Fibroblast of skin of left quadriceps (primary cell): ENCODE data around the gene C15orf61.
A peak's percentile ranks its signal among the peaks of the same experiment; 100 is the strongest.

Experiments used
- DNase-seq, 2 experiments: peaks; one replicate each; pipeline ENCODE4 v3.0.0-alpha.2; 2013; ENCODE audit warnings: low read depth in 2 of 2

C15orf61 gene

DNA sequence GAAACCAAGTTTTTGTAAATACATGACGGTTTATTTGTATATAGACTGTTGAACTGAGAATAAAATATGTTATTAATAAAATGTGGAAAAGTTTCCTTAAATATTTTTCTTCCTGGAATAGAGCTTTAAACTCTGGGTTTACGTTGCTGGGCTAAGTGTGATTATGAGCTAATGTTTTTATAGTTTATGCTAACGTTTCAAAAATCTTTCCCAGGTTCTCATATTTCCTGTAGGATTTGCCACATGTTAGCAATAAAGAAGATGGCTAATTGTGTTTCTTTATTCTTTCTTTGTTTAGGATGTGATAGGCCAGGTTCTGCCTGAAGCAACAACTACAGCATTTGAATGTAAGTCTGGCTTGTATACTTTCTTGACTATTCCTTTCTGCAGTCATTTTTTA, 28.8 kb downstream of the C15orf61 start:
- DNase-seq = peak in 1 of 2 experiments; percentile 29

DNA sequence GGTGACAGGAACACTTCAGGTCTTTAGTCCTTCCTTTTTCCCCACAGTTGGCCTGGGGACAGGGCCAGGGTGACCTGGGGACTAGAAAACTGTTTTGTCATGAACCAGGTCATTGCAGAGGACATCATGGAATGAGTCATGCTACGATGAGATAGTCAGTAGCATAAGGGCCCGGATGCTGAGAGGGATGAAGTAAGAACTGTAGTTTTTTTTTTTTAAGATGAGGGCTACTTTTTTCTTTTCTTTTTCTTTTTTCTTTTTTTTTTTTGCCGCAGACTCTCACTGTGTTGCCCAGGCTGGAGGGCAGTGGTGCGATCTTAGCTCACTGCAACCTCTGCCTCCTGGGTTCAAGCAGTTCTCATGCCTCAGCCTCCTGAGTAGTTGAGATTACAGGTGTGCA, 29.6 kb downstream of the C15orf61 start:
- no peak for DNase-seq

DNA sequence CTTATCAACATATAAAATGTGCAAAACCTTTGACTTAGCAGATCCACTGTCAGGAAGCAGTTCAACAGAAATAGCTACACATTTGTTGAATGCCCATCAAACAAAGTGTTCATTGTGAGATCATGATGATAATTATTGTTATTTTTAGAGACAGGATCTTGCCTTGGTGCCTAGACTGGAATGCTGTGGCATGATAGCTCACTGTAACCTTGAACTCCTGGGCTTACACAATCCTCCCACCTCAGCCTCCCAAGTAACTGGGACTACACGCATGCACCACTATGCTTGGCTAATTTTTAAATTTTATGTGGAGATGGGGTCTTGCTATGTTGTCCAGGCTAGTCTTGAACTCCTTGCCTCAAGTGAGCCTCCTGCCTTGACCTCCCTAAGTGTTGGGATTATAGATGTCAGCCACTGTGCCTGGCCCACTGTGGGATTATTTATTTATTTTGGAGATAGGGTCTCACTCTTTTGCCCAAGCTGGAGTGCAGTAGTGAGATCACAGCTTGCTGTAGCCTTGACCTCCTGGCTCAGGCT, 30.3 kb downstream of the C15orf61 start:
- no peak for DNase-seq

DNA sequence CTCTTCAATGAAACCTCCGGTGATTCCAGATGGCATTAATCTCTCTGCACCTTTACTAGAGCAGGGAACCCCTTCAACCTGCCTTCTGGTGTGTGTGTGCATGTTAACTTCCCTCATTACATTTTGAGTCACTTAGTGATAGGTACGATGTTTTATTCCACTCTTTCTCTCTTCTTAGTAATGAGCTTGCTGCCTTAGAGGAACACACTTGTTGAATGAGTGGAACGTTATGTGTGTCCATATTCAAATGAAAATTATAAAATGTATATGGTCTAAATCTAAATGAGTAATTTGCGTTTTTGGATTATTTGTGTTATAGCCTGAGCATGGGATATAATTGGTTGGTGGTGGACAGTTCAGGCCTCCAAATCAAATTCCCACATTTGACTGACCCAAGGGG, 33.6 kb downstream of the C15orf61 start:
- no peak for DNase-seq

DNA sequence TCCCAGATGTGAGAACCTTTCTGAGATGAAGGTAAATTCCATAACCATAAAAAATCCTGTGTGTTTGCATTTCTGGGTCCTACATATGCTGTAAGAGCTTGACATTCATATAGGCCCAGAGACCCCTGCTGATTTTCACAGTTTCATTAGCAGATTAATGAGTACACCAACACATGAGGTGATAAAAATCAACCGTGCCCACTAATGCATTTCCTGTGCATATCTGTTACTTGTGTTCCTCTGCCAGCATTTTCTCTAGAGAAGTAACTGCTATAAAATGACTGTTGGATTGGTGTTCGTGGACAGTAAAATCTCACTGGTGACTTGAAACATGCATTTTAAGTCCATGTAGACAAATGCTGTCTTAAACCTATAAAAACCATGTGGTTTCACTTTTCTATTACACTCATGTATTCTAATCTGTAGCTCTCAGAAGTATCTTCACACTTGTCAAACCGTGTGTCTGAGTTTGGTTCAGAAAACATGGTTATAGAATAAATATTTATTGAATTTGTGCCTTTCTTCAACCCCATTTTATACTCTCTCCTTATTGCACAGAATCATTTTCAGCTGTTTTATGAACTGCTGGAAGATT, 36.1 kb downstream of the C15orf61 start:
- no peak for DNase-seq

DNA sequence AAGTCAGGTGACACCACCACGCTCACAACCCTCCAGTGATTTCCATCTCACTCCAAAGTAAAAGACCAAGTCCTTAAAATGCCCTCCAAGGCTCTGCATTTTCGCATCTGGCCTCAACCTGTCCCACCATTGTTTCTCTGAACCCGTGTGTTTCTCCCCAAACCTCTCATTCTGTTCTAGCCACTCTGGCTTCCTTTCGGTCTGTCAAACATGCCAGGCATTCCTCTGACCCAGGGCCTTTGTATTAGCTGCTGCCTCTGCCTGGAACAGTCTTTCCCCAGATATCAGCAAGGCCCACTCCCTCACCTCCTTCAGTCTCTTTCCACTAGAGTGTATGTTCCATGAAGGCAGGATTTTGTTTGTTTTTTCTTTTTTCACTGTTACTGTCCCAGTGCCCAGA, 37.6 kb downstream of the C15orf61 start:
- no peak for DNase-seq

DNA sequence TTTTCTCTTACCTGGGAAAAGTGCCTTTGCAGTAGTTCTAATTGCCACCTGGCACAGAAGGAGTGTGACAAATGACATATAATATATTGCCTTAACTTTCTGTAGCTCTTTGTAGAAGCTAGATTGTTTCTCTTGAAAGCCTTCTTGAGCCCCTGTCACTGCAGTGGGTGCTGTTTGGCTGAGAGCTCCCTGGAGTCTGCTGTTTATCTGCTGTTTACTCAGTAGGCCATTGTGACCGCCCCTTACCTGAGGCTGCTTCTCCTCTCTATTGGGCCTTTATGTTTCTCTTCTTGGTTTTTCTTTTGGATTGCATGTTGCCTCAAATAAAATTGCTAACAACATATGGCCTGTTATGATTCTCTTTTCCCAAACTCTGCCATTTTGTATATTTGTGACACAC, 38.2 kb downstream of the C15orf61 start:
- no peak for DNase-seq

DNA sequence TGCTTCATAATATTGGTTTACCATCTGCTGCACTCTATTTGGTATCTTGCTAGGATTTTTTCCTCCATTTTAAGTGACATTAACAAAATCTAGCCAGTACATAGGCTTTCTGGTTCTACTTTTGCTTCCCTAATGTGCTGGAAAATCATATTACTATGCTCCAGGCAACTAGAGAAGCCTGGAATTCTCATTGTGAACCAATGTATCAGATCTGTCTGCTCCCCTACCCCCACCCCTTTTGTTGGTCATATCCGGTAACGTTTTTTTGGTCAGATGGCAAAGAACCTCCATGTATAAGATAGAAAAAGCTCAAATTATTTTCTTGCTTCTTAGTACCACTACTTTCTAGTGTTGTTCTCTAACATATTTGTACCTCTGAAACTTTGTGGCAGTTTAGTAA, 38.6 kb downstream of the C15orf61 start:
- DNase-seq = no peak

DNA sequence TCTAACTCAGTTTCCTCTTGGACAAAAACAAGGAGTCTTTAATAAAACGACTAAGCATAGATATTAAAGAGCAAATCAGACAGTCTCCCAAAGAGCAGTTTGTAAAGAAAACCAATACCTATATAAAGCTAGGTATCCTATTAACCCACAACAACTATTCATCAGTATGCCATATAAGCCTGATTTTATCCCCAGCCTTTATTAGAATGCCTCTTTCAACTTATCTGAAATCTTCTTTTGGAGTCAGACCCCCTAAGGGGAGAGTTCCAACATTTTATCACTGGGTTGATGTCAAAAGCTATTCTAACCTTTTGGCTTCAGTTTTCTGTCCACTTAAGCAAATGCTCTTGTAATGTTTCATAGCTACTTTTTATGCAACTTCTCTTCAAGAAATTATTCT, 39.4 kb downstream of the C15orf61 start:
- no peak for DNase-seq

DNA sequence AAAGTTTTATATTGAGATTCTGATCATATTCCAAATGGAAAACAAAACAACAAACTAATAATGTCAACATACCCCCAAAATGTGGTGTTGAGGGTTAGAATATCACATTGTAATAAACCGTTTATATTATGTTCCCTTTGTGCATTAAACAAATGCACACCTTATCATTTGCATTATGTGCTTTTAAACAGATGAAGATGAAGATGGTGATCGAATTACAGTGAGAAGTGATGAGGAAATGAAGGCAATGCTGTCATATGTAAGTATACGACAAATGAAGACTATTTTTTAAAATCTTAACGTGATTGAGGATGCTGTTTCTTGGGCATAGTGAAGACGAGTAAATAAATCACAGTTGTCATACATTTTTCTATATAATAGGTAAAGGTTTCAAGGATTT, 42.2 kb downstream of the C15orf61 start:
- no peak for DNase-seq

DNA sequence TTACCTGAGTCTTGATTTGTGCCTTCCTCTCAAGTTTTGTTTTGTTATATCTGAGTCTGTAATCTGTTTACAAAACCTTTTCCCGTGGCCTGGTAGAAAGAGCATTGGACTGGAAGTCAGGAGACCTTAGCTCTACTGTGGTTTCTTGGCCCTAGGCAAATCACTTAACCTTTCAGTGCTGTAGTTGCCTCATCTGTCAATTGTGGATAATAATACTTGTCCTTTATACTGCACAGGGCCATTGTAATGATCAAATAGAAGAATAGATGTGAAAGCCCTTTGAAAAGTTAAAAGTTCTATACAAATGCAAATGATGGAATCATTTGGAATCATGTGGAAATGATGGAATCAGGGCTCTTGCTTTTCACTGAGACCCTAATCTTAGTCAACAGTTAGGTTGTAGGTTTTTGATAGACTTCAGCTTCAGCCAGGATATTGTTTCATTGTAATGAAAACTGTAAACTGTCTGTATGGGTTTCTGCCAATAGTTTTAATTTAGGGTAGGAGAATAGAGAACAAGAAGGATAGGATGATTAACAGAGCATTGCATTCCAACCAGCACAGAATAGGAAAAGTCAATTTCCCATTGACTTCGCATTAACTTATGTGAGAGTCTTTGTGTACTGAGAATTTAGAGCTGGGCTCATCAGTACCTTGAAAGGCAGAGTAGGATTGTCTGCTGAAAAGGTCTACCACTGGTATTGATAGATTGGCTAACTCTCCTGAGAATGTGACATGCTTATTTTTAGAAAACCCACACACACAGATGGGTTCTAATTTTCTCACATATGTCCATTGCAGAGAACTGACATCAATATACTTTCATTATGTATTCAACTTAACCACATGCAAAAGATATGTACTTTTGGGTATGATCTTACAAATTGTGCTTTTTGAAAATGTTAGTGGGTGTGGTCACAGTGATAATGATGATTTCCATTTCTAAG, 43.4 kb downstream of the C15orf61 start:
- DNase-seq = no peak

DNA sequence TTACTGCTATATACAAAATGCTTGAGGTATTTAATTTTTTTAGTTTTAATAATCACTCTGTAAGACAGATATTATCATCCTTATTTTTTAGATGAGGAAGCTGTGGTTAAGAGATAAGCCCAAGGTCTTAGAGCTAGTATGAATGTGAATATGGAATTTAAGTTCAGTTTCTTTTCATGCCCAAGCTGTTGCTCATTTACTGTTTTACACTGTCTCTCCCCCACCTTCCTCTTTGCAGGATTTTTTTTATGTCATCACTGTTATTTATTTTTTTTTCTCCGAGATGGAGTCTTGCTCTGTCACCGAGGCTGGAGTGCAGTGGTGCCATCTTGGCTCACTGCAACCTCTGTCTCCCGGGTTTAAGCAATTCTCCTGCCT, 44.0 kb downstream of the C15orf61 start:
- DNase-seq = no peak

DNA sequence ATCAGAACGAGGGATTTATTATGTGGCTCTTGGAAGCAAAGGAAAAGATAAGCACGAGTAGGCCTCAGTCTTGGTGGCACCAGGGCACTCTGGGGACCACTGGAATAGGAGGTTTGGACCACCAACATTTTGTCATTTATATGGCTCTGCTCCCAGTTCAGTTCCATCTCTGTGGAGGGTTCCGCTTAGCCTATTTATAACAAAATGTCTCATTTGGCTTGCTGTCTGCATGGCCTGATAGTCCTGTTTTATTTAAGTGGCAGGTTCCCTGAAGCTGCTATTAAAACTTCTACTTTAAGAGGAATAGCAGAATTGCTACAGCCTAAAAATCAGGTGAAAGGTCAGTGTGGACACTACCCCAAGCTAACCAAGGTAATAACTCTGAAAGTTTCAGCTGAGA, 48.7 kb downstream of the C15orf61 start:
- DNase-seq = no peak

DNA sequence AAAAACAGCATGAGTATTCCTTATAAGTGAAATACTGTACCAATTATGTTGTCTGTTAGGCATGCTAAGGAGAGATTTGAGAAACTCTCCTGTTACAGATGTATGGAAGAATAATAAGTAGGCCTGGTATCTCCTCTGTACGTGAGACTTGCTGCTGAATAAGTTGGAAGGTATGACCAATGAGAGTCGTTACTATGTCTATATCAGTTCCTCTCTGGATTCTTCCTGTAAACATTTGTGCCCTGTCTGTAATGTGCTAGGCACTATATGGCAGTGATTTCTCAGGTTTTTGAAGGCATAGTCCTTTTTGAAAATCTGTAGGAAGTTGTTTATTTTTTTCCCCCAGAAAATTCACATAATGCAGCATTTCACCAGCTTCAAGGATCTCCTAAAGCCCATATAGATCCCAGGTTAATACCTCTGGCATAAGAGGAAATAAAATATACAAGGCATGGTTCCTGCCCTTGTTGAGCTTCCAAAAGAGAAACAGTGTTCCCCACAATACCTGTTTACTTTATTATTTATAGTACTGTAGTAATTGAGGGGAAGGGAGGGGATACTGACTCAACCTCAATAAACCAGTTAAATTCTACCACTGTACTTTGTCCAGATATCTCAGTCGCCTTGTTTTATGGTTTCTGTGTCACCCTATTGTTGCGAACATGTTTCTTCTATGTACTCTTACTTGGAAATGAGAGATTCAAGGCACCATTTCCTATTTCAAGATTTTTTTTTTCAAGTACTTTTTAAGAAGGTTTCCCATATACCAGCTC, 50.1 kb downstream of the C15orf61 start:
- DNase-seq = no peak

DNA sequence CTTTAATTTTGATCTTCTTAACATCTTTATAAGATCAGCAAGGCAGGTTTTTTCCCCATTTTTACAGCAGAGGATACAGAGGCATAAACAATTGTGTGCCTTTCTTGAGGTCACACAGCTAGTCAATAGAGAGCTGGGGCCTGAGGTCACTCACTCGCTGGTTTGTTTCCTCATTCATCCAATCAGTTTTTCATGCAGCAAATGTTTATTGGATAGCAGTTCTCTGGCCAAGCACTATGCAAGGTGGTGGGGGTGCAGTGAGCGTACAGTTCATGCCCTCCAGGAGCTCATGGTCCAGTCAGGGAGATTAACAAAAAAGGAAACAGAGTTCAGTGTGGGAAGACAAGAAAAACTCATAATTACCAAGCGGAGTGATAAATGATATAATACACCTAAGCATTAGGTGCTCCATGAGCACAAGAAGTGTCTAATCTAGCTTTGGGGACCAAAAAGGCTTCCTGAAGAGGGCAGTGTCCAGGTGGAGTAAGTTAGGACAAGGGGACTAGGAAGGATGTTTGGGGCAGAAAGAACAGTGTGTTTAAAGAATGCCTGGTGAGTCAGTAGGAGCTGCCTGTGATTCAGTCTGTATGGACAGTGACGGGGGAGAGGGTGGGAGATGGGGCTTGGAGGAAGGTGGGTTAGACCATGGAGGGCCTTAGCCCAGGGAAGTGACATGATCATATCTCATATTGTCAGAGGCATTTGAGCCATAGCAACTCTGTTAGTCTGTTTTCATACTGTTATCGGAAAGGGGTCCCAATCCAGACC, 50.9 kb downstream of the C15orf61 start:
- DNase-seq = no peak

DNA sequence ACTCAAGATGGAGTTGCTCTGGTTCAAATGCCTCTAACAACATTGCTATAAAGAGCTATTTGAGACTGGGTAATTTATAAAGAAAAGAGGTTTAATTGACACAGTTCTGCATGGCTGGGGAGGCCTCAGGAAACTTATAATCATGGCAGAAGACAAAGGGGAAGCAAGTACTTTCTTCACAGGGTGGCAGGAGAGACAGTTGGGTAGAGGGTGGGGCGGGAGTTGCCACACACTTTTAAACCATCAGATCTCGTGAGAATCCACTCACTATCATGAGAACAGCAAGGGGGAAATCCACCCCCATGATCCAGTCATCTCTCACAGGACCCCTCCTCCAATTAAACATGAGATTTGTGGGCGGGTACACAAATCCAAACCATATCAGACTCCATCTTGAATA, 52.3 kb downstream of the C15orf61 start:
- no peak for DNase-seq

DNA sequence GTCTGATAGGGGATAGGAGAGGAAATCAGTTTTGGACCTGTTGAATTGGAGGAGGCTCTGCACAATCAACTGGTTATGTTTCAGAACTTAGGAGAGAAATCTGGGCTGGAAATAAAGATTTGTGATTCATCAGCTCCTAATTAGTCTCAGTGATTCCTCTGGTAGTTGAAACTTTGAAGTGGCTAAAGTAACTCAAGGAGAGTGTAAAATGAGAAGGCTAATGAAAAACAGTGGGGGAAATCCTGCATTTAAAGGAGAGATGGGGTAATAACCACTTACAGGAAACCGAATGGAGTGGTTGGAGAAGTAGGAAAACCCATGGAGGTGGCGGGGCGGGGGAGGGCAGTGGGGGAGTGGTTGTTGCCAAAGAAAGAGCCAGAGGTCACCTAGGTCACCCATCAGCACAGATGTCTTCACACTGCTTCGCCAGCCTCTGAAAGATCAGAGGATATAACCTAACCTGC, 54.1 kb downstream of the C15orf61 start:
- peak; percentile 45 to 48 for DNase-seq

DNA sequence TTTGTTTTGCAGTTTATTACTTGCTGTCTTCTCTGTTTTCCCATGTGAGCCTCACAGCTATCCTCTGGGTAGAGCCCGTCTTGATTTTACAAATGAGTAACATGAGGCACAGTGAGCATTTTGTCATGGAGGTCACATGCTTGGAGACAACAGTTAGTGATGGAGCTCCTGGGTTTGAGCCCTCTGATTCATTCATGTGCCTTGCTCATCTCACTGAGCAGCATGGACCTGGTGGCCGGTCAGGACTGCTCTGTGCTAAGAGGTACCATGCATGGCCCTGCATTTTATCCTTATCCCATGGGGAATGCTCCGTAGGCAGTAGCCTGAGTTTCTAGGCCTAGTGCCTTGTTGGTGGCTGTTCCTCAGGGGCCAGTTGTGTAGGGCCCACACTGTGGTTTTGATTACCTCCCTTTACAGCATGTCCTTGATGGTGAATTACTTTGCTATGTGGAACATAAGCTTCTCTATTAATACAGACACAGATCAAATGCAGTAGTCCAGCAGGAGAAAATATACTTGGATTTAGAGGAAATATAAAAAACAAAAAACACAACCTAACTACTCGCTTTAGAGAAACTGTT, 57.2 kb downstream of the C15orf61 start:
- DNase-seq = no peak

DNA sequence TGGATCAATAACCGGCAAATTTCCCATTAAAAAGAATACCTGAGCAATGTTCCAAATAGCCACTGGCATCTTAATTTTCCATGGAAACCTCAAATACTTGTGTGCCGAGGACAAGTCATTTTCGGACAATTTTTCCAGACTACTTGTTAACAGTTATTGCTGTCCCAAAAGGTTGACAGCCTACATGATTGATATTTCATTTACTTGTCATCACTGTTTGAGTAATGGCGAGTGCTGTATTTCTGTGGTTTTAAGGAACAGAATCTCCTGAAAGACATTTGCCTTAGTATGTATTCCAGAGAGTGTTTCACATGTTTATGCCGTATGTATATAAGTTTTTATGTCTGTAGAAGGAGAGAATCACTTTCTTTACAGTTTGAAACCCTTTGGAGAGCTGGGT, 58.2 kb downstream of the C15orf61 start:
- DNase-seq = peak in 1 of 2 experiments; percentile 20
